Germinal center (tissue), 1 donor: ENCODE measurements around the gene TMUB2.
A peak's percentile ranks its signal among the peaks of the same experiment; 100 is the strongest.
"Not testable (repeated sequence)": the region's sequence is repeated elsewhere in the genome, so short reads cannot be mapped to it uniquely, and the experiment has no call there.

ENCODE experiments used
- DNase-seq: peaks from one replicate; pipeline ENCODE4 v3.0.0; 2012; ENCODE audit warnings: mixed read lengths, low spot score

The TMUB2 gene

DNA sequence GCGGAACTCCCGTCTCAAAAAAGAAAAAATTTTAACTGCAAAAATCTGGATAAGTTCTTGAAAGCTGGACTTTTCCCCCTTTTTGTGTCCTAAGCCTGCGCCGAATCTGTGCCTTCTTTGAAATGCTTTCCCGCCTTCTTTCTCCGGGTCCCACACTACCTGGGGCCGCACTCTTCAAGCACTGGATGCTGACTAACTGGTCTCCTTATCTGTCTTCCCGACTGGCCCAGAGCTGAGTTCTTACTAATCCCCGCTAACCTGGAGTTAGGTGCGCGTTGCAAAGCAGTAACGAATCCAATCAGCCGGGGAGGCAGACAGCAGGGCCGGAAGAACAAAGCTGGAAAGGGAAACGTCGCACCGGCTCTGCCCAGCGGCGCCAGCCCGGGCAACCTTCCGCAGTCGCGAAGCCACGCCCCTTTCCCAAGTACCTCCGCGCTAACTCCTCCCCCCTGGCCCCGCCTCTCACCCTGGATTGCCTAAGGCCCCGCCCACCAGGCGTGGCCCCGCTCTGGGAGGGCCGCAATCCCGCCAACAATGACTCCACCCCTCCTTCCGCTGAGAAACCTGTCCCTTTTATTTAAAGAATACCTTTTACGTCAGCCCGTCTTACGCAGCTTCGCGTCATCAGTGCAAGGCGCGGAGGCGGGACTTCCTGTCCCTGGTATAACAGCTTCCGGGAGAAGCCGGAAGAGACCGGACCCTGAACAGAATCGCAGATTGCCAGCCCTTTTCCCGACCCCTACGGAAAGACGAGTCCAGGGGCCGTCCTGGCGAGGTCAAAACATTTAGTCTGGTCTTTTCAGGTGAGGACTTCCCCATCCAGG is at the start of gene TMUB2:
Gene TMUB2, plus strand, starts transcription at position 666 of the 824 bp plus-strand sequence. CDS start 737 bp downstream, outside the sequence.
- peak; percentile 100 for DNase-seq

DNA sequence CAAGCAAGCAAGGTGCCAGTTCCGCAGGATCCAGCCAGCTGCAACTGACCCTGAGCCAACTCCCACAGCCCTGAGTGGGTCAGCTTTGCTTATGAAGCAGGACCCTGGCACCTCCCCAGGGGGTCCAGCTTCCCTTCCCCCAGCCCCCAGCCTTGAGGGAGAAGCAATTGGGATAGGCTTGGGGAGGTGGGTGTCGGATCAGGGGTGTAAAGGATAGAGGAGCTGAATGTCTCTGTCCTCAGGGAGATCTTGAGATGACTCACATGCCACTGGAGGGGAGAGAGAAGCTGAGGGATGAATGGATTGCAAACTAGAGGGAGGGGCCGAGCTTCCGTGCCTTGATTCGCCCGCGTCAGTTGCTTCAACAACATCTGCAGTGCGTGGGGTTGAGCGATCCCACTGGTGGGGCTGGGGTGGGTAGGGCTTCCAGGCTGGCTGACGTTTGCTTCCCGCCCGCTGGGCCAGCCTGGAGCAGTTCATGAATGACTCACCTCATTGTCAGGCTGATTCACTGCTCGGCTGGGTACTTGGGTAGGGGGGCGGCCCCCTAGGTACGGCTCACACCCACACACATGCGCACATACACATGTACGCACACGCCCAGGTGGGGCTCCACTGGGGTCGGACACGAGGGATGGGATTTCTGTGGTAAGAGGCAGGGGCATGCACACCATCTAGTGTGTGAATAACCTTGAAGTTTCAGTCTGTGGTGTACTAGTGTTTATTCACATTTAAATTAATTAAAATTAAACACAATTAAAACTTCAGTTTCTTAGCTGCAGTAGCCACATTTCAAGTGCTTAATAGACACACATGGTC is 48.7 kb upstream of the TMUB2 start:
- no peak for DNase-seq

- not testable (repeated sequence) for DNase-seq
Observed at GRCh38 chr17:44143921-44144320, 42.9 kb upstream of the TMUB2 start.

DNA sequence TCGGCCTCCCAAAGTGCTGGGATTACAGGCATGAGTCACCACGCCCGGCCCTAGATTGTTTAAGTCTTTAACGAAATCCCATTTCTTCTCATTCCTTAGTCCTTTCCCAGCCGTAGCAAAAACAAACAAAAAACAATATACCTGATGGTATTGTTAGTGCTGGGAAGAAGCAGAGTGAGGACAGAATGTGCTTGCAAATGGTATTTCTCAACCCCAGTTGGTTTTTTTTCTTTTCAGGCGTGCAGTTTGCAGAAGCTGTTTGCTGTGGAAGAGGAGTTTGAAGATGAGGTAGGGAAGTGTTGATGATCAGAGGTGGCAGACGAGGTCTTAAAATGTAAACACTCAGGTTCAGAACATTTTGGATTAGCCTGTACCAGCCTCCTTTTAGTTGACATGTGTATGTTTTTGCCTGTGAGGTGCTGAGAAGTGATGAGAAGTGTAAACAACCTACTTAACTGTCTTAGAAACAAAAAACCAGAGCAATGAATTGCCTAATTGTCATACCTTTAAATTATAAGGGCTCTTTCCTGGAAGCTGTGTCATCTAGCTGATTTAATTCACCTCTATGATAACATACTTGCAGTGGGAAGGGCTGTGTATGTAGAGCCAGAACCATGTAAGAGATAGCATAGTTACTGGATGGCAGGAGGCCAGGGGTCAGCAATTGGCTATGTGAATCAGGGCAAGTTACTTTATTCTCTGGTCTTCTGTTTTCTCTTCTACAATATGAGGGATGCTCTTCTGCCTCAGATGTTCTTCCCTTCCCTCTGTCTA is 41.6 kb upstream of the TMUB2 start:
- no peak for DNase-seq

- DNase-seq, result no peak
Observed at GRCh38 chr17:44146375-44147346, 40.1 kb upstream of the TMUB2 start.

GRCh38 chr17:44147812-44148211 is 39.0 kb upstream of the TMUB2 start:
- no peak for DNase-seq

DNA sequence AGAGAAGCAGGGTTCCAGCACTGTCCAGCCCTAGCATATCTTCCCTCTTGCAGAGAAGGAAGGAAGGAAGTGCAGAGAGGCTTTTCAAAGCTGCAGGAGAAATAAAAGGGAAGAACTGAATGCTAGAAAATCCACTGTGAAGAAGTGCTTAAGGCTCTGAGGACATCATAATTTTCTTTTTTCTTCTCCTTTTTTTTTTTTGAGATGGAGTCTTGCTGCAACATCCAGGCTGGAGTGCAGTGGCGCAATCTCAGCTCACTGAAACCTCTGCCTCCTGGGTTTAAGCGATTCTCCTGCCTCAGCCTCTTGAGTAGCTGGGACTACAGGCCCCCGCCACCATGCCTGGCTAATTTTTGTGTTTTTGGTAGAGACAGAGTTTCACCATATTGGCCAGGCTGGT is 37.7 kb upstream of the TMUB2 start:
- not testable (repeated sequence) for DNase-seq

- DNase-seq, result no peak
Observed at GRCh38 chr17:44149750-44150329, 36.9 kb upstream of the TMUB2 start.

- no peak for DNase-seq
Observed at GRCh38 chr17:44152875-44153274, 33.9 kb upstream of the TMUB2 start.

DNA sequence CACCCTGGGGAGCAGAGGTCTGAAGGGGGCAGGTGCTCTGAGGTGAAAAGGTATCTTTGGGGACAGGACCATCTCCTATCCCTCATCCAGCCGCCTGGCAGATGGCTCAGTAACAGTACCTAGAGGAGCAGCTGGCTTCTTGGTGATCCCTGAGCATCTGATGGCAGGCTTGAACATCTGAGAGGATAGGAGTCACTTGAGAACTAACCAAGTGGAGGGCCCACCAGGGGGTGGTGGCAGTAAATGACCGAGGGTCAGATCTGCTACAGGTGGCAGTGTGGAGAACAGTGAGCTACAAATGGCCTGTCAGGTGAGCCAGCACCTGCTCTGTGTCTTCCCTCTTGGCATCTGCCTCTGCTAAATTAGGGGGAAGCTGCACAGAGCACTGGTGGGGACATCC is 31.3 kb upstream of the TMUB2 start:
- DNase-seq, result no peak

DNA sequence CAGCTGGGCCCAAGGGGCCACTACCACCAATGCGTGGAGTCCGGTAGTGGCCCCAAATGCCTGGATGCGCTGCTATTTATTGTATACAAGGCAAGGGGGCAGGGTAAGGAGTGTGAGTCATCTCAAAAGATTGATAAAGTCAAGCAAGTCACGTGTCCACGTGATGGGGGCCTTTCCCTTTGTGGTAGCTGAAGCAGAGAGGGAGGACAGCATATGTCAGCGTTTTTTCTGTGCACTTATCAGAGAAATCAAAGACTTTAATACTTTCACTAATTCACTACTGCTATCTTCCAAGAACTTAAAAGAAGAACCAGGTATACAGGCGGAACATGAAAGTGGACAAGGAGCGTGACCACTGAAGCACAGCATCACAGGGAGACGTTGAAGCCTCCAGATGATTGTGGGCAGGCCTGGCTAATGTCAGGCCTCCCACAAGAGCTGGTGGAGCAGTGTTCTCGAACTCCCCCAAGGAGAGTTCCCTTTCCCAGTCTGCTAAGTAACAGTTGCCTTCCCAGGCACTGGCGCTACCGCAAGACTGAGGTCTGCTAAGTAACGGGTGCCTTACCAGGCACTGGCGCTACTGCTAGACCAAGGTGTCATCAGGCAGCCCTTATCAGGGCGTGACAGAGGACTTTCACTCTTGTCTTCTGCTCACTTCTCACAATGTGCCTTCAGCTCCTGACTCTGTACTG is 27.1 kb upstream of the TMUB2 start:
- DNase-seq, result no peak

GRCh38 chr17:44164476-44164875 is 22.3 kb upstream of the TMUB2 start:
- no peak for DNase-seq

- DNase-seq, result no peak
Observed at GRCh38 chr17:44167181-44167861, 19.5 kb upstream of the TMUB2 start.

GRCh38 chr17:44170135-44170498 is 16.7 kb upstream of the TMUB2 start:
- no peak for DNase-seq

GRCh38 chr17:44170499-44171201 is 16.1 kb upstream of the TMUB2 start, which contains the start of gene ASB16:
Gene ASB16 (plus strand): TSS chr17:44170704. CDS start chr17:44170790, 86 bp downstream.
- DNase-seq, result no peak

DNA sequence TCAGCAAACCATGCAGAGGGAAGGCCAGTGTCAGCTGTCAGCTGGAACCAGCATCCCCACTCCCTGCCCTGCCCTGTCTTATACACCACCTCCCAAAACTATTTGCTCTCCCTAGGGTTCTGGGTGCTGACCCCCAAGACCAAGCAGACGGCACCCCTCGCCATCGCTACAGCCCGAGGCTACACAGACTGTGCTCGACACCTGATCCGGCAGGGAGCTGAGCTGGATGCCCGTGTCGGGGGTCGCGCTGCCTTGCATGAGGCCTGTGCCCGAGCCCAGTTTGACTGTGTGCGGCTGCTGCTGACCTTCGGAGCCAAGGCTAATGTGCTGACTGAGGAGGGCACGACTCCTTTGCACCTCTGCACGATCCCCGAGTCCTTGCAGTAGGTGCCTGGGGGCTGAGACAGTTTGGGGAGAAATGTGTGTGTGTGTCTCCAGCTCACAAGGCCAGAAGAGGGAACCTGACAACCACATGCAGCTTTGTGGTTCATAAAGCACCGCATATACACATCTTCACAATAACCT is 14.8 kb upstream of the TMUB2 start:
- DNase-seq, result no peak

GRCh38 chr17:44174427-44174826 is 12.3 kb upstream of the TMUB2 start:
- DNase-seq, result no peak

DNA sequence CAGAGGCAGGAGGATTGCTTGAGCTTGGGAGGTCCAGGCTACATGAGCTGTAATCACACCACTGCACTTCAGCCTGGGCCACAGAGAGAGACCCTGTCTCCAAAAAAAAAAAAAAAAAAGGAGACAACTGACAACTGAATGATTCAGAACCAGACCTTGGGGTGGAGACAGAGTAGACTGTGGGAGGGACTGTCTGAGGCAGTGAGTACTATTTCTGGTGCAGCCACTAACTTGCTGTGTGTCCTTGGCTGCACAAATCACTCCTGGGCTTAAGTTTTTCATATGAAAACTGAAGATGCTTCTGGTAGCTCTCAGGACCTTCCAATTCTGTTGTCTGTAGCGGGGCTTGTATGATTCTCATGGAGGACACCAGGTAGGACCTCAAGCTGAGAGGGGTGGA is 10.5 kb upstream of the TMUB2 start:
- no peak for DNase-seq
